ENCODE results near the gene CHRNE. TPM values are rescaled to one million over a fixed set of nuclear protein-coding genes. Genes with fewer than 3 reads are reported as not detected.

Gene CHRNE
- total RNA-seq, 1 experiment from 2014 or later: 0.31 TPM

- Histone ChIP-seq H3K27ac (ENCODE audit: insufficient read length, low read depth, low read length) (no peak overlapping the region), H3K9ac (ENCODE audit: extremely low read depth, insufficient read length, low read length) (no peak overlapping the region)
Measured at GRCh38 chr17:4936436-4936835, 33.5 kb upstream of the CHRNE start.

More at GRCh38 chr17:4936436-4936835, 33.5 kb upstream of the CHRNE start:
- Histone ChIP-seq H2AK5ac (ENCODE audit: insufficient read length, low read length) (no peak overlapping the region), H3K4me2 (ENCODE audit: insufficient read depth, insufficient read length, low read length) (no peak overlapping the region), H3T11ph (ENCODE audit: low read length) (no peak overlapping the region), H3K23me2 (ENCODE audit: insufficient read length, low read depth, low read length, poor library complexity, severe bottlenecking) (peaks cover 17% of the 10 kb centered on the region), H3K27me3 (ENCODE audit: insufficient read depth, low read length) (no peaks in the 10 kb centered on the region), H4K5ac (ENCODE audit: insufficient read length, low read depth, low read length) (no peak overlapping the region), H4K20me1 (ENCODE audit: control insufficient read depth, insufficient read depth, insufficient read length) (peaks cover 7% of the 10 kb centered on the region), H2BK12ac (ENCODE audit: insufficient read length, low read depth, low read length) (no peak overlapping the region), H3K23ac (ENCODE audit: insufficient read length, low read depth, low read length) (no peak overlapping the region), H3K9me3 (ENCODE audit: control insufficient read depth, low read depth, low read length) (no peaks in the 10 kb centered on the region), H3K79me2 (ENCODE audit: insufficient read depth, low read length) (peaks cover 6% of the 10 kb centered on the region; the same call in 1 of the 2 replicates), H2BK5ac (ENCODE audit: insufficient read length, low read length) (no peak overlapping the region), H3K4me1 (ENCODE audit: insufficient read depth, low read length) (no peaks in the 10 kb centered on the region), H3K18ac (ENCODE audit: insufficient read length, low read depth, low read length) (no peak overlapping the region), H3K79me1 (ENCODE audit: insufficient read depth, low read depth, low read length, poor library complexity, severe bottlenecking) (peaks cover 5% of the 10 kb centered on the region), H4K91ac (ENCODE audit: insufficient read length, low read depth, low read length) (no peak overlapping the region), H3K56ac (ENCODE audit: insufficient read length, low read depth, low read length) (no peak overlapping the region), H2BK120ac (ENCODE audit: low read depth, low read length, poor library complexity, severe bottlenecking) (no peak overlapping the region), H2AFZ (ENCODE audit: low read length) (no peak overlapping the region), H4K8ac (replicated peaks; ENCODE audit: insufficient read length, low read depth, low read length) (no peak overlapping the region), H2BK15ac (ENCODE audit: low read depth, low read length) (no peak overlapping the region), H2BK20ac (ENCODE audit: low read depth, low read length, poor library complexity, severe bottlenecking) (no peak overlapping the region), H3K4ac (ENCODE audit: low read depth, low read length) (no peak overlapping the region), H3K14ac (ENCODE audit: insufficient read depth, low read length) (no peak overlapping the region)
- WGBS (ENCODE audit: extremely low coverage, insufficient read length, low lambda C conversion rate): no CpG with 5 or more reads among the region's 3 CpGs
- no peaks in the 10 kb centered on the region; a peak in 1 of 5 replicates for H3K9me3 Mint-ChIP-seq
- peak overlapping the region in 1 of 2 experiments; percentile 31; a peak in 1 of 5 replicates for H3K4me3 Mint-ChIP-seq
- peak overlapping the region in 2 of 3 experiments; percentile 28 to 29; a peak in 1 of 7 replicates for H3K27ac Mint-ChIP-seq
- H3K4me1 Mint-ChIP-seq: peaks cover 33 to 37% of the 10 kb centered on the region in 2 experiments
- TF ChIP-seq, protein P1, sequence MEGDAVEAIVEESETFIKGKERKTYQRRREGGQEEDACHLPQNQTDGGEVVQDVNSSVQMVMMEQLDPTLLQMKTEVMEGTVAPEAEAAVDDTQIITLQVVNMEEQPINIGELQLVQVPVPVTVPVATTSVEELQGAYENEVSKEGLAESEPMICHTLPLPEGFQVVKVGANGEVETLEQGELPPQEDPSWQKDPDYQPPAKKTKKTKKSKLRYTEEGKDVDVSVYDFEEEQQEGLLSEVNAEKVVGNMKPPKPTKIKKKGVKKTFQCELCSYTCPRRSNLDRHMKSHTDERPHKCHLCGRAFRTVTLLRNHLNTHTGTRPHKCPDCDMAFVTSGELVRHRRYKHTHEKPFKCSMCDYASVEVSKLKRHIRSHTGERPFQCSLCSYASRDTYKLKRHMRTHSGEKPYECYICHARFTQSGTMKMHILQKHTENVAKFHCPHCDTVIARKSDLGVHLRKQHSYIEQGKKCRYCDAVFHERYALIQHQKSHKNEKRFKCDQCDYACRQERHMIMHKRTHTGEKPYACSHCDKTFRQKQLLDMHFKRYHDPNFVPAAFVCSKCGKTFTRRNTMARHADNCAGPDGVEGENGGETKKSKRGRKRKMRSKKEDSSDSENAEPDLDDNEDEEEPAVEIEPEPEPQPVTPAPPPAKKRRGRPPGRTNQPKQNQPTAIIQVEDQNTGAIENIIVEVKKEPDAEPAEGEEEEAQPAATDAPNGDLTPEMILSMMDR (conservative IDR thresholded peaks at IDR 0.05): no peak
- no peaks in the 10 kb centered on the region; the same call in none of the 2 replicates for H3K27me3 Mint-ChIP-seq (ENCODE audit: low read depth)
- peaks cover 19 to 51% (median 28%) of the 10 kb centered on the region in 3 experiments for H3K36me3 Mint-ChIP-seq (ENCODE audit: insufficient read depth in 1 of 3, low read depth in 3 of 3)
- peak; percentile 25 for DNase-seq

All from H9 (cell line).